ENCODE data around the gene FAM180A.
"Not testable (repeated sequence)": the region's sequence is repeated elsewhere in the genome, so short reads cannot be mapped to it uniquely, and the experiment has no call there.

Gene FAM180A

DNA sequence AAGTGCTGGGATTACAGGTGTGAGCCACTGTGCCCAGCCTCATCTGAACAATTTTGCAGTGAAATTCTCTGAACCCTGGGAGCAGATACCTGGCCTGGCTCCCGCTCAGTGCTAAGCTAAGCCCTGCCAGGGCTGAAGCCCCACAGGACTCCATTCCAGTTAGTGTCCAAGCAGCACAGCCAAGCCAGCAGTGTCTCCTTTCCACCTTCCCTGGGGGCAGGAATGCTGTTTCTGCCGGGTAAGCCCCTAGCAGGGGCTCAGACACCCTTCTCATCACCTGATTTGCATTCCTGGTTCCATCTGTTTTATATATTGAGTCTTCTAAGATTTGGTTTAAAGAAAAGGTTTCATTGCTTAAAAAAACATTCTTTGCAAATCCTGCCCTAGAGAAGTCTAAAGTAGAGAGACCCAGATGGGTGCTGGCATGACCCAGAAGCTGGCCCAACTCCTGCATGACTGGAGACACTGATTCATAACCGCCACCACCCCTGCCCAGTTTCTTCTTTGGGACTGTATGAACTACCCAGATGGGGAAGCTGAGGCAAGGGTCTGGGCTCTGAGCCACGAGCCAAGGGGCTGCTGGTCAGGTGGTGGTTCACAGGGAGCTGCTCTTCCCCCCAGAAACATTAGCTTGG lies 34.7 kb downstream of the FAM180A start:
- DNase-seq (ENCODE audit: low read depth): no peak

GRCh38 chr7:135712796-135713195 lies 35.8 kb downstream of the FAM180A start:
- DNase-seq (ENCODE audit: low read depth): no peak

GRCh38 chr7:135712182-135712782 lies 36.3 kb downstream of the FAM180A start:
- no peak for DNase-seq (ENCODE audit: low read depth)

DNA sequence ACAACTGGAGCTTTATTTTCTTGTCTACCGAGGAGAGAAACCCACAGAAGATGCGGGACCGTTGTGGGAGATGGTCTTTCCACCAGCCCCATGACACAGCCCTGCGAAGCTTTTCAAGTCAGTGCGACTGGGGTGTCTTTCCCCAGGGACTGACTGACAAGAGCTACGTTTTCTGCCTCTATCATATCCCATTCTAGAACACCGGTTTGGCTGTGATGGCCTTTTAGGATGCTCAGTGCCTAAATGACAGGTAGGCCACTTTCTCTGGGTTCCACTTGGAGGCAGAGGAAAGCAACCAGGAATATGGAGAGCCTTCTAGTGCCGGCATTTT lies 37.5 kb downstream of the FAM180A start:
- no peak for DNase-seq (ENCODE audit: low read depth)

- DNase-seq (ENCODE audit: low read depth): no peak
Observed at GRCh38 chr7:135710417-135711138, 38.0 kb downstream of the FAM180A start.

DNA sequence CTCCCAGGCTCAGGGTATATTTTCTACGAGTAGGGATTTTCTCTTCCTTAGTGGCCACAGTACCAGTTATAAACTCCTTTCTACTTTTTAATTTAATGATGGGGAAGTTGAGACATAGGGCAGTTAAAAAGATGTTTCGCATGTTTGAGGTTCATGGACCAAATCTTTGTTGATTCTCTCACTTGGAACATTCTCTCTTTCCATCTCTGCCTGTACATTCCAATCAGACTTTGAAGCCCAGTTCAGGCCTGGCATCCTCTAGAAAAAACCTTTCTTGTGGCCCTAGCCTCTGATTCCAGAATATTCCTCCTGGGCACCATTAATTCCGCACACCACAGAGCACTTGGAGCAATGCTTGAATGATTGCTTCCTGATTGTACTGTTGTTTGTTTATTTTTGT lies 39.1 kb downstream of the FAM180A start:
- DNase-seq (ENCODE audit: low read depth): no peak

- DNase-seq (ENCODE audit: low read depth): no peak
Observed at GRCh38 chr7:135708041-135708440, 40.6 kb downstream of the FAM180A start.

- DNase-seq (ENCODE audit: low read depth): no peak
Observed at GRCh38 chr7:135707570-135707966, 41.0 kb downstream of the FAM180A start.

- DNase-seq (ENCODE audit: low read depth): no peak
Observed at GRCh38 chr7:135706858-135707569, 41.6 kb downstream of the FAM180A start.

DNA sequence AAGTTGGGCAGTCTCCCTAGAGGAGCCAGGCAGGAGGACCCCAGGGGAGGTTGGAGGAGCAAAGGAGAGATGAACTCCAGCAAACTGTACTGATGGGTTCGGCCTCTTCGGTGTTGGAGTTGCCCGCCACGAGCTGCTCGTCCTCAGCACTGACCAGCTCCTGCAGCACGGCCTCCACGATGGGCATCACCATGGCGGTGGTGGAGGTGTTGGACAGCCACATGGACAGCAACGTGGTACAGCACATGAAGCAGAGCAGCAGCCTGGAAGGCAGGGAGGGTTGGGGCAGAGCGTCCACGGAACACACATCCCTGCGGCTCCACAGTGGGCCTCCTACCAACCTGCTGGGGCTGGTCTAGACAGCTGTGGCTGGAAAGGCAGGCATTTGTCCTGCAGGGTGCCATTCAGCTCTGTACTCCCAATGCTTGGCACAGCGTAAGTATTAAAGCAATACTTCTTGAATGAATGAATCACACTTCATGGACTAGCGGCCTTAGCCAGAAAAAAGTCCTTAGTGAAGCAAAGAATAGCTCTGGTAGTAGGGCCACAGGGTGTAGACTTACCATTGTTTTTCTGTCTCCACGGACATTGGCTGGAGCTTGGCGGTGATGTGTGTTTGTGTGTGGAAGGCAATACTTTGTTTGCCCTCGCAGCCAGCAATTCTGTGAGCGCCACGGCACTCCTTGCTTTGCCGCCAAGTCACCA lies 42.4 kb downstream of the FAM180A start:
- no peak for DNase-seq (ENCODE audit: low read depth)

DNA sequence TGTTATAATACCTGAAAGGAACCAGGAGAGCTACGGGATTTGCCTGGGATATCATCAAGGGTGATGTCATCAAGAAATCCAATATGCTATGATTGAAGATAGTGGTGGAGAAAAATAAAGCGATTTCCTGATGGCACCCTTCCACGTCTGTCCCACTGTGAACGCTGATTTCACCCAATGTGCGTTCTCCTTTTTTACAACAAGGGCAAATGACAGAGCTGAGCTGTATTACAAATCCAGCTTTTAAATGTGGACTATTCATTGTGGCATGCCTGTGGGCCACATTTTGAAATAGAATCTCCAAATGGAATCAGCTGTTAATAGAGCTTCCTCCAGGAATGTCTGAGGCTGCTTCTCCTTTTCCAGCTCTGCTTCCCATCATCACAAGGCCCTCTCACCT lies 43.9 kb downstream of the FAM180A start:
- no peak for DNase-seq (ENCODE audit: low read depth)

GRCh38 chr7:135704074-135704473 lies 44.5 kb downstream of the FAM180A start:
- no peak for DNase-seq (ENCODE audit: low read depth)

- DNase-seq (ENCODE audit: low read depth): no peak
Observed at GRCh38 chr7:135697276-135698049, 51.1 kb downstream of the FAM180A start.

DNA sequence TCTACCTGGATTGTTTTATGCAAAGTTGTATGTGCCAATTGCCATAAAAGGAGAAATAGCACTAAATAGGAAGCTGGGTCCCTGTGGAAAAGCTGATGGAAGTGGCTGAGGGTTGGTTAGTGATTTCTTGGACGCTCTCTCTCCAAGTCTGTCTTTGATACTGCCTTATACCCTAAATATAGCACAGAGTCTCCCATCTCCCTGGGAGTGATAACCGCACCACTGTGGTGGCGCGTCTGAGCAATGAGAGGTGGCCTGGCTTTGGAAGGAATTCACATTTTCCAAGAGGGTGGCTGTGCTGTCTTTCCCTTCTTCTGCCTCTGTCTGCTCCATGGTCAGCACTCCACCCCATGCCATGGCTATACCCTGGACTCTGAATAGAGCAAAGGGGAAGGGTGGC lies 55.1 kb downstream of the FAM180A start:
- no peak for DNase-seq (ENCODE audit: low read depth)

DNA sequence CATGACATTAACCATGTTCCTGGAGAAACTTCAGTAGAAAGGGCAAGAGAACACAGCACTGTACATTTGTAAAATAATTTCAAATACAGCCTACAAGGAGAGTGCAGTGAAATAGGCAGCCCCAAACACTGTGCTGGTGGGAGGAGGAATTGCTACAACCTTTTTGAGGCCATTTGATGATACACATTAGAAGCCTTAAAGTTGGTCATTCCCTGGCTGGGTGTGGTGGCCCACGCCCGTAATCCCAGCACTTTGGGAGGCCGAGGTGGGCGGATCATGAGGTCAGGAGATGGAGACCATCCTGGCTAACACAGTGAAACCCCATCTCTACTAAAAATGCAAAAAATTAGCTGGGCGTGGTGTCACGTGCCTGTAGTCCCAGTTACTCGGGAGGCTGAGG lies 56.0 kb downstream of the FAM180A start:
- DNase-seq (ENCODE audit: low read depth): not testable (repeated sequence)

DNA sequence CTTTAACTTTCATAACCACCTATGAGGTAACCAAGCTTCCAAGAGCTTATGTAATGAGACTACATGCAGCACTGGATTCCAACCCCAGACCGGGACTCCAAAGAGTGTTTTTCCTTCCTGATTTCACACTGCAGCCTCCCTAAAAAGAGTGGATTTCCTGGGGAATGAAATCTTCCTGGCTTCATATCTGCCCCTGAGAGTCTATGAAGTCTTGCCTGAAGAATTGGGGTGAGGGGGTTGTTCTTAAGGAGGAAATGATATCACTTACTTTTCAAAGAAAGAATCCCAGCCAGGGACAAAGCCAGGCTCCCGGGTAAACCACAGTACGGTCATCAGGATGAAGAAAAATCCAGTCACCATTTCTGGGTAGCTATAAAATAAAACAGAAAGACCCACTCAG lies 56.6 kb downstream of the FAM180A start:
- DNase-seq (ENCODE audit: low read depth): no peak

DNA sequence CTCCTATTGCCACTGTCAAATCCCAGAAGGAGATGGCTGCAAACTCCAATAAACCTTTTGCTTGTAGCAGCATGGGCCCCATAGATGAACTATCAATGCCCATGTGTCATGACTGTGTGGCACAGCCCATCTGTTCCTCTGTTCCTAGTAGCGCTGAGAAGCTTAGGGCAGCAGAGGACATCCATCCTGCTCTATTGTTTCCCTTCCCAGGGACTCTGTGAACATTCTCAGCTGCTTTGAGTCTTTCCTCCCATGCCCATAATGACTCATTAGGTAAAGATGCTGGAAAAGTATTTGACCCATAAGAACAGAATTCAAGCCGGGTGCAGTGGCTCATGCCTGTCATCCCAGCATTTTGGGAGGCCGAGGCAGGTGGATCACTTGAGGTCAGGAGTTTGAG lies 58.0 kb downstream of the FAM180A start:
- DNase-seq (ENCODE audit: low read depth): no peak

DNA sequence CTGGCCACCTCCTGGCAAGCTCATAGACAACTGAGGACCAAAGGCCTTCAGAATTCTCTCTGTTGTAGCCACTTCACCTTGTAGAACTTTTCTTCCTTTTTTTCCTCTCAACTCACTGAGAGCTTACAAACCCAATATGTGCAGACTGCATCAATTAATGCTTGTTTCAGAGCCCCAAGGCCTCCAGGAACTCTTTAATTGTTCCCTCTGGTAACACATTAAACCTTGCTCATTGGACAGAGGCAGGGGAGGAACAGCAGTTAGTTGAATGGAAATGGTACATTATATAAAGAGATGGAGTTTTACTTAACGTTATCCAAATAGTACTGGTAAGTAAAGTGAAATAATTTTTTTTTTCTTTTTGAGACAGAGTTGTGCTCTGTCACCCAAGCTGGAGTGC lies 61.1 kb downstream of the FAM180A start:
- DNase-seq (ENCODE audit: low read depth): no peak

DNA sequence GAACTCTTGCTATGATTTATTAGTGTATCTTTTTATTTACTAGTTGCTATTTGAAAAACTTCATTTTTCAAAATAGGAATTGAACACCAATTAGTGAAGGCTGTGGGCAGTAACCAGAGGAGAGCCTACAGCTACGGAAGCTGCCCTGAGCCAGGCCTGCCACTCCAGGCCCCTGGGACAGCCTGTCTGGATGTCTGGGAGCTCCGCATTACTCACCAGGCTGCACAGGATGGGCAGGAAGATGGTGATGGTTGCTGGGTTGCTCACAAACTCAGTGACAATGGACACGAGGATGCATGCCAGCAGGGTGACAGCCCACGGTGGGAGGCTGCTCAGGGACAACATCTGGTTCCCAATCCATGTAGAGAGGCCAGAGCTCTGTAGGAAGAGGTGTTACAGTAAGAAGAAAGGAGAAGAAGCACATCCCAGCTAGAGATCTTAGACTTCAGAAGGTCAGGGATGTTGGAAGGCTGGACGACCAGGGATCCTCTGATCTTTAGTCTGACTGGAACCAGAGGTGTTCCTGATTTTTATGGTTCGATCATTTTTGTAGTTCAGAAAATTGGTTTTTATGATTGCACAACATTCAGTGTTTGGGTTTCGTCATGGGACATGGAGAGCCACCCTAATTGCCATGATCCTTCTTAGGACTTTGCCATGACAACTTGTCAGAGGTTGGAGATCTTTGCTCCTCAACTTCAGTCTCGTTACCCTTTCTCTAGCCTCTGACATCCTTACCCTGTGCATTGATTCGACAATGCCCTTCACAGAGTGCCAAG lies 63.1 kb downstream of the FAM180A start:
- no peak for DNase-seq (ENCODE audit: low read depth)

- no peak for DNase-seq (ENCODE audit: low read depth)
Observed at GRCh38 chr7:135684699-135685098, 63.9 kb downstream of the FAM180A start.

- no peak for DNase-seq (ENCODE audit: low read depth)
Observed at GRCh38 chr7:135684136-135684535, 64.5 kb downstream of the FAM180A start.
